HepG2 (cell line): Measurements from ENCODE around the gene UPK1A. TPM values are rescaled to one million over a fixed set of nuclear protein-coding genes. Genes with fewer than 3 reads are reported as not detected.

ENCODE experiments used
- DR1 ChIP-seq: sonication (generic); formaldehyde crosslinking; IDR thresholded peaks from 2 replicates; pipeline ENCODE4 v1.8.0; 2021; ENCODE audit warnings: mild to moderate bottlenecking, missing genetic modification reagents, inconsistent platforms
- FLYWCH1 ChIP-seq: sonication (generic); formaldehyde crosslinking; IDR thresholded peaks from 2 replicates; pipeline ENCODE4 v1.8.1; 2023; ENCODE audit warnings: mild to moderate bottlenecking, missing genetic modification reagents
- KAT8 ChIP-seq: IDR thresholded peaks from 2 replicates; pipeline ENCODE4 v1.6.1; 2016; ENCODE audit warnings: missing genetic modification reagents, missing compliant biosample characterization
- NFE2L2 ChIP-seq: fragments of 150-350 bp; IDR thresholded peaks from 2 replicates; pipeline ENCODE4 v1.6.1; 2014; ENCODE audit warnings: low read length
- RAD21 ChIP-seq: fragments of 450-650 bp; formaldehyde crosslinking; IDR thresholded peaks from 2 replicates; pipeline ENCODE4 v1.5.0; 2020; ENCODE audit warnings: mild to moderate bottlenecking
- ZNF121 ChIP-seq: sonication (generic); formaldehyde crosslinking; IDR thresholded peaks from 2 replicates; pipeline ENCODE4 v1.5.0; 2020; ENCODE audit warnings: mild to moderate bottlenecking, missing genetic modification reagents
- ZNF468 ChIP-seq: sonication (generic); formaldehyde crosslinking; IDR thresholded peaks from 2 replicates; pipeline ENCODE4 v1.8.0; 2022; ENCODE audit warnings: mild to moderate bottlenecking, moderate library complexity, missing genetic modification reagents
- ZNF569 ChIP-seq: sonication (generic); formaldehyde crosslinking; IDR thresholded peaks from 2 replicates; pipeline ENCODE4 v1.5.0; 2020; ENCODE audit warnings: mild to moderate bottlenecking, missing genetic modification reagents, moderate library complexity, borderline replicate concordance
- polyA plus RNA-seq, 8 experiments: library from polyadenylated mRNA; depleted of rRNA in 3 of 8; stranded (reverse) in 7 of 8; unstranded in 1 of 8; fragments of >200 nt; fragmentation: Illumina TruSeq in 4 of 8; extraction: Trizol in 4 of 8; gene quantifications; 2 replicates each; pipeline versions ENCODE4 v1.2.1 to v1.2.3, GENCODE V29; 2011 to 2016; ENCODE audit warnings: low read depth in 4 of 8, missing spikeins in 1 of 8, mixed read lengths in 1 of 8; ENCODE audit not compliant: insufficient read depth in 1 of 8
- total RNA-seq, 5 experiments: library from RNA; depleted of rRNA; stranded (reverse); fragments of >200 nt; fragmentation: Illumina TruSeq; extraction: Trizol; gene quantifications; 2 replicates each; pipeline ENCODE4 v1.2.3, GENCODE V29; 2016; ENCODE audit warnings: low read depth in 1 of 5
- TF ChIP-seq, protein P1 (sequence below): sonication (generic); formaldehyde crosslinking; IDR thresholded peaks from 2 replicates; pipeline ENCODE4 v1.5.1; 2020; ENCODE audit warnings: missing genetic modification reagents, mild to moderate bottlenecking, borderline replicate concordance
- TF ChIP-seq, protein P2 (sequence below), 2 experiments: sonication (generic) in 1 of 2; formaldehyde crosslinking in 1 of 2; IDR thresholded peaks; 2 replicates each; pipeline versions ENCODE4 v1.4.0 to v1.6.1; 2018 to 2020; ENCODE audit warnings: missing genetic modification reagents in 2 of 2, borderline replicate concordance in 1 of 2, low read depth in 1 of 2, mild to moderate bottlenecking in 1 of 2, missing biosample characterization in 1 of 2
- TF ChIP-seq, protein P3 (sequence below): sonication (generic); formaldehyde crosslinking; IDR thresholded peaks from 2 replicates; pipeline ENCODE4 v1.4.0; 2020; ENCODE audit warnings: mild to moderate bottlenecking, missing genetic modification reagents

The UPK1A gene
- total and polyA plus RNA-seq, 2 of the 13 experiments (the other 11 are each of a cell fraction or from before 2014, with no cell fraction given) = 2.9 TPM; not detected in 1

DNA sequence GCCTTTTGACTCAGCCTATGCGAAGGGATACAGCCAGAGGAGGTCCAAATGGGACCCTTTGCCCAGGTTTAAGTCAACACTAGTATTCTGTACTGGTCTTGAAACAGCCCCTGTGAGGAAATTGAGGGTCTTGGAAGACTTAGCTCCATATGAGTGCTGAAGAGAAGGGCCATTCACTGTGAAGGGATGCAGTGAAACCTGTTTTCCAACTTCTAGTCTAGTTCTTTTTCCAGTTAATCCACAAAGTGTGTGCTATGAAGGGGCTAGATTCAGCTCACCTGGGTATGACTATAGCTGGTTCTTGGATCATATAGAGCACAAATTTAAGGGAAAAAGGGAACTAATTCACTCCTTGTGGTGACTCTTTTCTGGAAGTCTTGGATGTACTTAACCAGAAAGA is 42.1 kb downstream of the UPK1A start (continued):
- TF ChIP-seq FLYWCH1 (CRISPR knock-in tag) = no peak
- no peak for TF ChIP-seq ZNF121 (CRISPR knock-in tag)
- no peak for TF ChIP-seq RAD21 (CRISPR knock-in tag)
- no peak for TF ChIP-seq KAT8
- no peak for TF ChIP-seq DR1 (CRISPR knock-in tag)
- TF ChIP-seq, protein P1, sequence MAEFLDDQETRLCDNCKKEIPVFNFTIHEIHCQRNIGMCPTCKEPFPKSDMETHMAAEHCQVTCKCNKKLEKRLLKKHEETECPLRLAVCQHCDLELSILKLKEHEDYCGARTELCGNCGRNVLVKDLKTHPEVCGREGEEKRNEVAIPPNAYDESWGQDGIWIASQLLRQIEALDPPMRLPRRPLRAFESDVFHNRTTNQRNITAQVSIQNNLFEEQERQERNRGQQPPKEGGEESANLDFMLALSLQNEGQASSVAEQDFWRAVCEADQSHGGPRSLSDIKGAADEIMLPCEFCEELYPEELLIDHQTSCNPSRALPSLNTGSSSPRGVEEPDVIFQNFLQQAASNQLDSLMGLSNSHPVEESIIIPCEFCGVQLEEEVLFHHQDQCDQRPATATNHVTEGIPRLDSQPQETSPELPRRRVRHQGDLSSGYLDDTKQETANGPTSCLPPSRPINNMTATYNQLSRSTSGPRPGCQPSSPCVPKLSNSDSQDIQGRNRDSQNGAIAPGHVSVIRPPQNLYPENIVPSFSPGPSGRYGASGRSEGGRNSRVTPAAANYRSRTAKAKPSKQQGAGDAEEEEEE (CRISPR knock-in tag) = no peak
- TF ChIP-seq NFE2L2 = no peak
- no peak for TF ChIP-seq ZNF468 (CRISPR knock-in tag)
- TF ChIP-seq, protein P2, sequence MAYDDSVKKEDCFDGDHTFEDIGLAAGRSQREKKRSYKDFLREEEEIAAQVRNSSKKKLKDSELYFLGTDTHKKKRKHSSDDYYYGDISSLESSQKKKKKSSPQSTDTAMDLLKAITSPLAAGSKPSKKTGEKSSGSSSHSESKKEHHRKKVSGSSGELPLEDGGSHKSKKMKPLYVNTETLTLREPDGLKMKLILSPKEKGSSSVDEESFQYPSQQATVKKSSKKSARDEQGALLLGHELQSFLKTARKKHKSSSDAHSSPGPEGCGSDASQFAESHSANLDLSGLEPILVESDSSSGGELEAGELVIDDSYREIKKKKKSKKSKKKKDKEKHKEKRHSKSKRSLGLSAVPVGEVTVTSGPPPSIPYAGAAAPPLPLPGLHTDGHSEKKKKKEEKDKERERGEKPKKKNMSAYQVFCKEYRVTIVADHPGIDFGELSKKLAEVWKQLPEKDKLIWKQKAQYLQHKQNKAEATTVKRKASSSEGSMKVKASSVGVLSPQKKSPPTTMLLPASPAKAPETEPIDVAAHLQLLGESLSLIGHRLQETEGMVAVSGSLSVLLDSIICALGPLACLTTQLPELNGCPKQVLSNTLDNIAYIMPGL (CRISPR knock-in tag; IDR thresholded peaks at IDR 0.05; ENCODE audit: borderline replicate concordance in 1 of 2, low read depth in 1 of 2) = no peak
- TF ChIP-seq ZNF569 = no peak
- TF ChIP-seq, protein P3, sequence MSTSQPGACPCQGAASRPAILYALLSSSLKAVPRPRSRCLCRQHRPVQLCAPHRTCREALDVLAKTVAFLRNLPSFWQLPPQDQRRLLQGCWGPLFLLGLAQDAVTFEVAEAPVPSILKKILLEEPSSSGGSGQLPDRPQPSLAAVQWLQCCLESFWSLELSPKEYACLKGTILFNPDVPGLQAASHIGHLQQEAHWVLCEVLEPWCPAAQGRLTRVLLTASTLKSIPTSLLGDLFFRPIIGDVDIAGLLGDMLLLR (CRISPR knock-in tag) = no peak
